ENCODE data around the gene ADAM23.

ADAM23 gene

GRCh38 chr2:206415618-206416243 lies 27.6 kb upstream of the ADAM23 start:
- no peak for DNase-seq
- Histone ChIP-seq H3K27me3 (no peaks in the 10 kb centered on the region), H3K9me3 (no peaks in the 10 kb centered on the region), H3K4me3 (ENCODE audit: low read depth, low read length) (no peak overlapping the region), H3K4me1 (no peaks in the 10 kb centered on the region), H3K36me3 (no peaks in the 10 kb centered on the region)
- TF ChIP-seq CTCF (IDR thresholded peaks at IDR 0.05; ENCODE audit: low read depth, low read length): no peak

GRCh38 chr2:206418968-206419367 lies 24.4 kb upstream of the ADAM23 start:
- no peaks in the 10 kb centered on the region for H3K27me3 ChIP-seq
- H3K9me3 ChIP-seq: no peaks in the 10 kb centered on the region
- H3K4me3 ChIP-seq (ENCODE audit: low read depth, low read length): no peak overlapping the region
- H3K36me3 ChIP-seq: no peaks in the 10 kb centered on the region
- no peak for TF ChIP-seq CTCF (IDR thresholded peaks at IDR 0.05; ENCODE audit: low read depth, low read length)
- H3K4me1 ChIP-seq: no peaks in the 10 kb centered on the region
- DNase-seq: no peak

- TF ChIP-seq CTCF (IDR thresholded peaks at IDR 0.05; ENCODE audit: low read depth, low read length): no peak
- no peak overlapping the region for H3K4me3 ChIP-seq (ENCODE audit: low read depth, low read length)
- DNase-seq: no peak
- H3K4me1 ChIP-seq: no peaks in the 10 kb centered on the region
- no peaks in the 10 kb centered on the region for H3K9me3 ChIP-seq
- H3K36me3 ChIP-seq: no peaks in the 10 kb centered on the region
- H3K27me3 ChIP-seq: no peaks in the 10 kb centered on the region
Observed at GRCh38 chr2:206420721-206421120, 22.6 kb upstream of the ADAM23 start.

- H3K4me3 ChIP-seq (ENCODE audit: low read depth, low read length): no peak overlapping the region
- no peaks in the 10 kb centered on the region for H3K27me3 ChIP-seq
- H3K4me1 ChIP-seq: no peaks in the 10 kb centered on the region
- no peak for TF ChIP-seq CTCF (IDR thresholded peaks at IDR 0.05; ENCODE audit: low read depth, low read length)
- no peak for DNase-seq
- no peaks in the 10 kb centered on the region for H3K36me3 ChIP-seq
- no peaks in the 10 kb centered on the region for H3K9me3 ChIP-seq
Observed at GRCh38 chr2:206422493-206422892, 20.8 kb upstream of the ADAM23 start.

GRCh38 chr2:206423147-206423546 lies 20.2 kb upstream of the ADAM23 start:
- no peak overlapping the region for H3K4me3 ChIP-seq (ENCODE audit: low read depth, low read length)
- DNase-seq: peak; percentile 54
- no peaks in the 10 kb centered on the region for H3K27me3 ChIP-seq
- H3K4me1 ChIP-seq: no peaks in the 10 kb centered on the region
- no peaks in the 10 kb centered on the region for H3K9me3 ChIP-seq
- no peak for TF ChIP-seq CTCF (IDR thresholded peaks at IDR 0.05; ENCODE audit: low read depth, low read length)
- no peaks in the 10 kb centered on the region for H3K36me3 ChIP-seq

GRCh38 chr2:206424134-206424533 lies 19.2 kb upstream of the ADAM23 start:
- Histone ChIP-seq H3K4me1 (no peaks in the 10 kb centered on the region), H3K36me3 (no peaks in the 10 kb centered on the region), H3K4me3 (ENCODE audit: low read depth, low read length) (no peak overlapping the region), H3K9me3 (no peaks in the 10 kb centered on the region), H3K27me3 (no peaks in the 10 kb centered on the region)
- no peak for DNase-seq
- TF ChIP-seq CTCF (IDR thresholded peaks at IDR 0.05; ENCODE audit: low read depth, low read length): no peak

Data from BE2C (cell line).